ENCODE results near the gene MSL3. TPM values are rescaled to one million over a fixed set of nuclear protein-coding genes. Genes with fewer than 3 reads are reported as not detected.

The MSL3 gene
- total and polyA plus RNA-seq, 2 of the 13 experiments (the other 11 are each of a cell fraction or from before 2014, with no cell fraction given), result 7.6 to 10.2 TPM

GRCh38 chrX:11755724-11756123, 2.3 kb upstream of the MSL3 start (continued):
- TF ChIP-seq ZNF703 (CRISPR knock-in tag; IDR thresholded peaks at IDR 0.05; ENCODE audit: borderline replicate concordance) (no peak), ATF2 (CRISPR knock-in tag; IDR thresholded peaks at IDR 0.05) (no peak), DNMT1 (CRISPR knock-in tag; IDR thresholded peaks at IDR 0.05) (no peak), ZSCAN25 (CRISPR knock-in tag; IDR thresholded peaks at IDR 0.05) (no peak), NFYC (CRISPR knock-in tag; IDR thresholded peaks at IDR 0.05) (no peak), SAP130 (CRISPR knock-in tag; IDR thresholded peaks at IDR 0.05; ENCODE audit: low read depth) (peak; percentile 54), ZSCAN30 (CRISPR knock-in tag; IDR thresholded peaks at IDR 0.05) (no peak), ZFP37 (CRISPR knock-in tag; IDR thresholded peaks at IDR 0.05; ENCODE audit: borderline replicate concordance) (no peak), RFXAP (CRISPR knock-in tag; IDR thresholded peaks at IDR 0.05; ENCODE audit: borderline replicate concordance) (no peak), ZNF550 (CRISPR knock-in tag; IDR thresholded peaks at IDR 0.05; ENCODE audit: borderline replicate concordance) (no peak), CBFB (CRISPR knock-in tag; IDR thresholded peaks at IDR 0.05) (no peak), ZMYM2 (CRISPR knock-in tag; IDR thresholded peaks at IDR 0.05) (no peak), ZNF609 (CRISPR knock-in tag; IDR thresholded peaks at IDR 0.05; ENCODE audit: borderline replicate concordance) (peak; percentile 98), BCL6 (CRISPR knock-in tag; IDR thresholded peaks at IDR 0.05) (peak; percentile 83), ZNF570 (CRISPR knock-in tag; IDR thresholded peaks at IDR 0.05; ENCODE audit: borderline replicate concordance) (no peak), HMG20A (CRISPR knock-in tag; IDR thresholded peaks at IDR 0.05; ENCODE audit: borderline replicate concordance) (no peak; the same call in 1 of the 2 replicates), GFI1 (CRISPR knock-in tag; IDR thresholded peaks at IDR 0.05; ENCODE audit: borderline replicate concordance) (peak; percentile 65; the same call in 1 of the 2 replicates), RFX1 (IDR thresholded peaks at IDR 0.05) (no peak; the same call in 1 of the 2 replicates), ZNF329 (CRISPR knock-in tag; IDR thresholded peaks at IDR 0.05; ENCODE audit: low read depth) (no peak), HNF1A (IDR thresholded peaks at IDR 0.05; ENCODE audit: low read depth) (no peak), HNF1A (CRISPR knock-in tag; IDR thresholded peaks at IDR 0.05; ENCODE audit: borderline replicate concordance) (no peak), ZNF354B (CRISPR knock-in tag; IDR thresholded peaks at IDR 0.05) (no peak), MIER3 (CRISPR knock-in tag; IDR thresholded peaks at IDR 0.05; ENCODE audit: borderline replicate concordance) (no peak)
